Right ventricle myocardium inferior (tissue), 1 donor: ENCODE measurements around the gene MDGA2. TPM values are rescaled to one million over a fixed set of nuclear protein-coding genes. Genes with fewer than 3 reads are reported as not detected.
"Not testable (repeated sequence)": the region's sequence is repeated elsewhere in the genome, so short reads cannot be mapped to it uniquely, and the experiment has no call there.

Experiments used
- ATAC-seq: fragments of 200-7000 bp; cut with Tn5 transposase; one replicate; pipeline ENCODE4 v1.9.1; 2020; ENCODE audit warnings: mild to moderate bottlenecking, moderate library complexity
- DNase-seq: peaks from one replicate; pipeline ENCODE4 v3.0.0; 2021; ENCODE audit errors: missing footprints
- intact Hi-C: fragments of 100-400 bp; cut with DNase I; formaldehyde crosslinking; loops from one replicate; pipeline ENCODE4 v1.11.0; 2022
- total RNA-seq: library from RNA; stranded (reverse); fragmentation: NEBNext Ultra II Directional; extraction: Animal tissue kit (Norgen Biotek cat#: 25700); gene quantifications from one replicate; pipeline ENCODE4 v1.2.1, GENCODE V29; 2021
- donor health status: DM: no; HTN: yes; CAD: no; lungs with severe emphysema.

Gene MDGA2
- total RNA-seq, 1 donor from 2014 or later, result not detected

DNA sequence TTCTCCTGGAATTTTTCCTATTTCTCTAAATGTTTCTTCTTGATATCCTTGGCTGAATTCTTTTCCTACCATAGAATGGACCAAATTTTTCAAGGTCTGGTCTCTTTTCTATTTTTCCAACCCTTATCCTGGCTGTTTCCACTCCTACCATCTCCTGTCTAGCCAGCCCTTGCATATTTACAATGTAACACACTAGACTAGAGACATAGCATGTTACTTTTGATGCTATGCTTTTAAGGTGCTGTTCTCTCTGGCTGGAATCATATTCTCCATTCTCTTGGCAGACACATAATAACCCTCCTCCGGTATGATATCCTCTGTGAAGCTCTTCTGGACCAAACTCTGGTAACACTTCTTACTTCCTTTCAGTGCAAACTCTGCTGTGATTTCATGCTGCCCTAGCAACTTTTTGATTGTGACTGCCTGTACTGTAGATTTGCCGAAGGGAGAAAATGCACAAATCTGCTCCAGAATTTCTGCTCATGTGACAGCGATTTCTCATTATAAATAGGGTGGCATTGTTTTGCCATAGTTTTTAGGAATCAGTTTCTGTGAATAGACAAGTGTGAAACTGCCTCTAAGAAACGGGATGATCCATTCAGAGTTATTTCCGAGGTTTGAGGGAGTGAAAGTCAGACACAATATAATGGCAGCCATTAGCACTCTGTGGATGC lies 284.4 kb downstream of the MDGA2 start:
- ATAC-seq (no peak), DNase-seq (no peak)
- intact Hi-C loops, result no loop called here

- no peak for ATAC-seq
- no peak for DNase-seq
- intact Hi-C loops, result no loop called here
Measured at GRCh38 chr14:47389535-47389934, 285.9 kb downstream of the MDGA2 start.

GRCh38 chr14:47366006-47366405 lies 309.4 kb downstream of the MDGA2 start:
- ATAC-seq (no peak), DNase-seq (no peak)
- intact Hi-C loops, result no loop called here

DNA sequence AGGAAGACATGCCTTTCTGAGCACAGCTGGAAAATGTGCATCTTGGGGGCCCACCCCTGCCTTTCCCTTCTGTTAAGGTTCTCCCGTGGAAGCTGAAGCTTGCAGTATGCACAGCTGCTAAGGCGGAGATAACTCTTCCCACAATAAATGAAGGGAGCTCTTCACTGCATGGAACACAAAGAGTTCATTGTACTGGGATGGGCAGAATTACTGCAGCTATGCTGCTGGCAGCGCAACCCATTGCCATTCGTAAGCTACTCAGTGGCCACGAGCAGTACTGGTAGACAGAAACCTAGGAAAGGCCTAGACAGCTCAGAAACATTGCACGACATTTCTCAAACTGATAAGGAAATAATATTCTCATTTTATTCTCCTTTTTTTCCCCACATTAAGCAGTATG lies 310.2 kb downstream of the MDGA2 start:
- no peak for ATAC-seq
- intact Hi-C loops, result no loop called here
- DNase-seq, result no peak

GRCh38 chr14:47353186-47353585 lies 322.2 kb downstream of the MDGA2 start:
- DNase-seq, result no peak
- ATAC-seq, result no peak
- intact Hi-C loops, result no loop called here

GRCh38 chr14:47346849-47347248 lies 328.6 kb downstream of the MDGA2 start:
- no peak for DNase-seq
- ATAC-seq, result no peak
- intact Hi-C loops, result no loop called here

DNA sequence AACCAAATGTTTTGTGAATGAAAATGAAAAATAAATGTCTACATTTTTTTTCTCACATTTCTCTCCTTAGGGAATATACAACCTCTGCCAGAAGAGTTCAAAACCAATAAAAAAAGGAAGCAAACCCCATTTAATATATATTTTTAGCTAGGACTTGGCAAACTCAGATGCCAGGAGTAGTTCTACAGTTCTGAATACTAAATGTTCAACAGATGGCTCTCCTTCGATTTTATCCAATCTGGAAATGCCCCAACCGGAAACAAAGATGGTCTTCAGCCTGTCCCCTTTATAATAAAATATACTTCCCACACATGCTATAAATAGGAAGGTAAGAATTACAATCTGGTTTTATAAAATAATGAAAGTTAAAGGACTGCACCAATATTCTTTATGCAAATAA lies 330.4 kb downstream of the MDGA2 start:
- intact Hi-C loops, result no loop called here
- DNase-seq, result no peak
- ATAC-seq, result no peak

DNA sequence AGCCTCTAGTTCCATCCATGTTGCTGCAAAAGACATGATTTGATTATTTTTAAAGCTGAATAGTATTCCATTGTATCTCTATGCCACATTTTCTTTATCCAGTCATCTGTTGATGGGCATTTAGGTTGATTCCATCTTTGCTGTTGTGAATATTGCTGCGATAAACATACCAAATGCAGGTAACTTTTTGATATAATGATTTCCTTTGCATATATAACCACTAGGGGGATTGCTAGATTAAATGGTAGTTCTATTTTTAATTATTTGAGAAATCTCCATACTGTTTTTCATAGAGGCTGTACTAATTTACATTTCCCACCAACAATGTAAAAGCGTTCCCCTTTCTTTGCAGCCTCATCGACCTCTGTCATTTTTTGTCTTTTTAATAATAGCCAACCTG lies 342.5 kb downstream of the MDGA2 start:
- no peak for ATAC-seq
- intact Hi-C loops, result no loop called here
- no peak for DNase-seq

- no peak for DNase-seq
- intact Hi-C loops, result no loop called here
Measured at GRCh38 chr14:47332106-47332505, 343.3 kb downstream of the MDGA2 start.

DNA sequence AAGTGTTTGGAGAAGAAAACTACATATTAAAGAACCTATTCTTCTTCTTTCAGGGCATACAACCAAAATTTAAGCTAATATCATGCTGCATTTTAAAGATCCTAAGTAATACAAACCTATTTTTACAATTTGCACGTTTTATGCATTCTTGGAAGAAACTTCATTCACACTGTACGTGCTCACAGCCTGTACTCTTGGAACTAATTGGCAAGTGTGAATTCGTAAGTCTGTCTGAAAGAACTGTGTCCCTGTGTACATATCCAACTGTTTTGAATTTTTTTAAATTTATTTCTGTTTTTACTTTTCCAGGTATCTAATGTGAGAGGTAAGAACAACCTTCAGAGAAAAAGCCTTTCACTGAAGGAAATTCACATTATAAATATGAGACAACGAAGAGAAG lies 347.0 kb downstream of the MDGA2 start:
- intact Hi-C loops, result no loop called here
- DNase-seq (no peak), ATAC-seq (no peak)

More at GRCh38 chr14:47332106-47332505, 343.3 kb downstream of the MDGA2 start:
- no peak for ATAC-seq

GRCh38 chr14:47327336-47327735 lies 348.1 kb downstream of the MDGA2 start:
- ATAC-seq, result no peak
- DNase-seq, result no peak
- intact Hi-C loops, result no loop called here

DNA sequence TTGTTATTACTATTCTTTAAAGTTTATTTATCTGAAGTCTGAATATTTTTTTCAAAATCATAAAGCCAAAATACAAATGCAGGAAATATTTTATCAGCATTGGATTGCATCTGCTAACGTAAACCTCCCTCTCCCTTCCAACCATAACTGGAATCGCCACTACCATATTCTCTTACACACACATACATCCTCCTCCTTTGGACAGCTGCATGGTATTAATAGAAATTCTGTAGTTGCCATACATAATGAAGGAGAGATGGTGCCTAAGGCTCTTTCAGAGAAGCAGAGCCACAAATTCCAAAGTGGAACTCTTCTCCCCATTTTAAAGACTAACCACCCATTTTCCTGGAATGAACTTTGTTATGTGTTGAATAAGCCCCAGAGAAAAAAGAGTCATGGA lies 352.7 kb downstream of the MDGA2 start:
- no peak for DNase-seq
- no peak for ATAC-seq
- intact Hi-C loops, result no loop called here

DNA sequence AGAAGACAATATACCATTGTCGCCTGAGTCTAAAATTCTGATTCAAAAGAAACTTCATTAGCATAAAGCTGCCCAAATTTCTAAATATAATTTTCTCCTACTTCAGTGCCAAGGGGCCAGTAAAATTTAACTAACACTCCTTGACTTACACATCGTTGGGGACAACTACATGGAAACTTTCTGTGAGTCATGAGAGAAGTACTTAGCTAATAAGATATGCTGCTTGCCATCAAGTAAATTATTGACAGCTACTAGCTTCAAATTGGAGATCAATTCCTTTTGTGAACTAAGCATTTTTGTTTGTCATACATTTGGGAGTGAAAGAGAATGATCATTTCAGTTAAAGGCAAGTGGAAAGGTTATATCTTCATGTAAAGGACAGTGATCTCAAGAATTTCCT lies 373.3 kb downstream of the MDGA2 start:
- ATAC-seq (no peak), DNase-seq (no peak)
- intact Hi-C loops, result no loop called here

- ATAC-seq (no peak), DNase-seq (no peak)
- intact Hi-C loops, result no loop called here
Measured at GRCh38 chr14:47300796-47301195, 374.6 kb downstream of the MDGA2 start.

- ATAC-seq (no peak), DNase-seq (no peak)
Measured at GRCh38 chr14:47297374-47297773, 378.0 kb downstream of the MDGA2 start.

GRCh38 chr14:47284283-47284682 lies 391.1 kb downstream of the MDGA2 start:
- ATAC-seq, result no peak
- DNase-seq, result no peak
- intact Hi-C loops, result no loop called here

More at GRCh38 chr14:47297374-47297773, 378.0 kb downstream of the MDGA2 start:
- intact Hi-C loops, result no loop called here

DNA sequence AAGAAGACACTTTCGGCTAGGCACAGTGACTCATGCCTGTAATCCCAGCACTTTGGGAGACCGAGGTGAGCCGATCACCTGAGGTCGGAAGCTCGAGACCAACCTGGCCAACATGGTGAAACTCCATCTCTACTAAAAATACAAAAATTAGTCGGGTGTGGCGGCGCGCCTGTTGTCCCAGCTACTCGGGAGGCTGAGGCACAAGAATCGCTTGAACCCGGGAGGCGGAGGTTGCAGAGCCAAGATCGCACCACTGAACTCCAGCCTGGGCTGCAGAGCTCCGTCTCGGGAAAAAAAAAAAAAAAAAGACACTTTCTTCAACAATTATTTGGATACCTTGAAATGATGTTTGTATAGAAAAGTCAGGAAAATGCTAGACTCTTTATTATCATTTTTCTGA lies 393.6 kb downstream of the MDGA2 start:
- DNase-seq, ATAC-seq, intact Hi-C loops: not testable (repeated sequence)

- DNase-seq (no peak), ATAC-seq (no peak)
- intact Hi-C loops, result no loop called here
Measured at GRCh38 chr14:47278233-47278842, 397.1 kb downstream of the MDGA2 start.

DNA sequence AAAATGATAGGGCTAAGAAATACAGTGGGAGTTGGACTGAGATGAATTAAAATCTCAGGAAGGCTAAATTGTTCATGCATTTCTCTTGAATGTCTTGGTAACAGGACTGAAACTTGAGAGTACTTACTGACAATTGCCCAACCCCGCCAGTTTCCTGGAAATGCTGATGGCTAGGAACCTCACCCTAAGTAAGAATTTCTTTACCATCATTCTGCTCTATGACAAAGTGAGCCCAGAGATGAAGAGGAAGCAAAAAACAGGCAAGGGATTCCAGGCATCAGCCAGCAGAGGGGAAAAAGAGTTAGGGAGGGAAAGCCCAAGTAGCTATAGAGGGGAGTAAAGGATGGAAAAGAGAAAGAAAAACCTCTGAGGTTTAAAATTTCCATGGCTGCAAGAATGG lies 397.7 kb downstream of the MDGA2 start:
- DNase-seq, result no peak

DNA sequence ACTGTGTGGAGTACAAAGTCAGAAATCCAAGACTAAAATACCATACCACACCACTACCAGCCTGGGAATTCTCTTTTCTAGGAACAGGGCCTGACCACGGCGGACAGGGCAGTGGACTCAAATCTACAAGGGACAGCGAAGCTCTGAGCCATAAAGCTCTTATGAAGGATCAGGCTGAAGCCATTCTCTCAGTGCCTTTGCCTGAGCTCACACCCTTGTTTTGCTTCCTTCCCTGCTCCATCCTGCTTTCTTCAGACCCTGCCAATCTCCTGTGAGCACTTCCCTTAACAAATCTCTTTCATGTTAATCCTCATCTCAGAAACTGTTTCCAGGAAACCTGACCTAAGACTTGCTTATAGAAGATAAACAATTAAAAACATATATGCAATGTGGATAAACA lies 398.5 kb downstream of the MDGA2 start:
- no peak for ATAC-seq
- DNase-seq, result no peak
- intact Hi-C loops, result no loop called here

More for the DNA sequence above, 397.7 kb downstream of the MDGA2 start:
- no peak for ATAC-seq
- intact Hi-C loops, result no loop called here

- DNase-seq, result no peak
- intact Hi-C loops, result no loop called here
- ATAC-seq, result no peak
Measured at GRCh38 chr14:47273939-47274338, 401.5 kb downstream of the MDGA2 start.
